Measurements from ENCODE around the gene PSME3IP1. TPM values are rescaled to one million over a fixed set of nuclear protein-coding genes. Genes with fewer than 3 reads are reported as not detected.

Gene PSME3IP1, protein sequence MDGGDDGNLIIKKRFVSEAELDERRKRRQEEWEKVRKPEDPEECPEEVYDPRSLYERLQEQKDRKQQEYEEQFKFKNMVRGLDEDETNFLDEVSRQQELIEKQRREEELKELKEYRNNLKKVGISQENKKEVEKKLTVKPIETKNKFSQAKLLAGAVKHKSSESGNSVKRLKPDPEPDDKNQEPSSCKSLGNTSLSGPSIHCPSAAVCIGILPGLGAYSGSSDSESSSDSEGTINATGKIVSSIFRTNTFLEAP
- 80.9 and 92.0 TPM in 2 replicates for polyA plus RNA-seq (2012; rRNA removed)
- 56.1 and 64.2 TPM in 2 replicates for polyA plus RNA-seq (2012; cell fraction: cytosol; rRNA removed)
- 162 and 164 TPM in 2 replicates for polyA plus RNA-seq (2012; cell fraction: nucleus; rRNA removed)

DNA sequence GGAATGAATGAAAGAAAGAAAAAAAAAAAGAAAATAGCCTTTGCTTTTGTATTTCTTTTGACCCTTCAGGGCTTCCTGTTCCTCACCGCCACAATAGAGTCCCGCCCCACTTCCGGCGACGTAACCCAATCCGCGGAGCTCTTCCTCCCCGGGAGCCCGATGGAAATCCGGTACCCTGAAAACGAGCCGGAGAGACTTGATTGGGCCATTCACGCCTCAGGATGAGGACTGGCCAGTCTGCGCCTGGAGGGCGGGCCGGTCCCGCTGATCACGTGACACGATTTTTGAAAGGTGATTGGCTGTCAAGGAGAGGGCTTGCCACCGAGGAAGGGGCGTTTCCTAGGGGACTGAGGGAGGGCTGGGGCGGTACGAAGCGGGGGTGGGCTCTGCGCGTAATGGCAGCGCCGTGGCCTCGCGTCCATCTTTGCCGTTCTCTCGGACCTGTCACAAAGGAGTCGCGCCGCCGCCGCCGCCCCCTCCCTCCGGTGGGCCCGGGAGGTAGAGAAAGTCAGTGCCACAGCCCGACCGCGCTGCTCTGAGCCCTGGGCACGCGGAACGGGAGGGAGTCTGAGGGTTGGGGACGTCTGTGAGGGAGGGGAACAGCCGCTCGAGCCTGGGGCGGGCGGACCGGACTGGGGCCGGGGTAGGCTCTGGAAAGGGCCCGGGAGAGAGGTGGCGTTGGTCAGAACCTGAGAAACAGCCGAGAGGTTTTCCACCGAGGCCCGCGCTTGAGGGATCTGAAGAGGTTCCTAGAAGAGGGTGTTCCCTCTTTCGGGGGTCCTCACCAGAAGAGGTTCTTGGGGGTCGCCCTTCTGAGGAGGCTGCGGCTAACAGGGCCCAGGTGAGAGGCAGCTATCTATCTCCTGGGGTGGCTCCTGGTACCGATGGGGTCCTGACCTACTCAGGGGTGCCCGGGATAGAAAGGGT is at the start of gene PSME3IP1, which contains the start of gene RSPRY1:
Gene PSME3IP1 (minus strand): TSS at position 95 of the 927 bp plus-strand sequence. CDS start 12,185 bp downstream, outside the sequence.
Gene RSPRY1 (plus strand): TSS at position 385 of the 927 bp plus-strand sequence. CDS start 18,330 bp downstream, outside the sequence.
- Histone ChIP-seq H4K20me1 (ENCODE audit: insufficient read depth) (no peaks in the 10 kb centered on the region), H3K27me3 (ENCODE audit: insufficient read depth) (no peaks in the 10 kb centered on the region), H3K9me3 (no peaks in the 10 kb centered on the region), H3K9me2 (no peaks in the 10 kb centered on the region), H3K4me1 (ENCODE audit: control insufficient read depth in 1 of 2, insufficient read depth in 2 of 2, low read depth in 1 of 2, low read length in 1 of 2) (peaks cover 5 to 16% of the 10 kb centered on the region in 2 experiments; a peak in 3 of 4 replicates), H3K79me2 (ENCODE audit: insufficient read depth) (peaks cover 96% of the 10 kb centered on the region), H3K36me3 (replicated peaks in 1 of 2; ENCODE audit: control insufficient read depth in 1 of 2, insufficient read depth in 2 of 2, low read length in 1 of 2) (peaks cover 0 to 10% of the 10 kb centered on the region in 2 experiments), H2AFZ (ENCODE audit: low read depth) (peak within 1 kb of the TSS; percentile 72), H3K4me3 (ENCODE audit: low read depth in 2 of 2, low read length in 1 of 2) (peak within 1 kb of the TSS; percentile 93 to 96), H3F3A (replicated peaks; ENCODE audit: insufficient read depth) (no peaks in the 10 kb centered on the region), H3K4me2 (peak within 1 kb of the TSS; percentile 89), H3K27ac (ENCODE audit: low read depth in 2 of 2, low read length in 1 of 2) (peak within 1 kb of the TSS; percentile 95 to 97), H3K9ac (peak within 1 kb of the TSS; percentile 98)
- peak; percentile 100 for DNase-seq
- WGBS (ENCODE audit: low lambda C conversion rate) = 2% methylated on average over 36 of the region's 64 CpGs
- POLR2A ChIA-PET = interaction anchor here (0.6 to 1.4 kb wide), 10 partner anchors 10 to 504 kb away, joined by 3 to 7 read pairs (median 4); partner anchors contain the start of genes ARL2BP and MT1X
- CTCF ChIA-PET = interaction anchor here (0.8 to 1.6 kb wide), 6 partner anchors 8 to 334 kb away, joined by 3 to 6 read pairs (median 4); no protein-coding TSS in a partner anchor
- TF ChIP-seq, protein P1, sequence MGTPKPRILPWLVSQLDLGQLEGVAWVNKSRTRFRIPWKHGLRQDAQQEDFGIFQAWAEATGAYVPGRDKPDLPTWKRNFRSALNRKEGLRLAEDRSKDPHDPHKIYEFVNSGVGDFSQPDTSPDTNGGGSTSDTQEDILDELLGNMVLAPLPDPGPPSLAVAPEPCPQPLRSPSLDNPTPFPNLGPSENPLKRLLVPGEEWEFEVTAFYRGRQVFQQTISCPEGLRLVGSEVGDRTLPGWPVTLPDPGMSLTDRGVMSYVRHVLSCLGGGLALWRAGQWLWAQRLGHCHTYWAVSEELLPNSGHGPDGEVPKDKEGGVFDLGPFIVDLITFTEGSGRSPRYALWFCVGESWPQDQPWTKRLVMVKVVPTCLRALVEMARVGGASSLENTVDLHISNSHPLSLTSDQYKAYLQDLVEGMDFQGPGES (IDR thresholded peaks at IDR 0.05; ENCODE audit: low read depth, low read length) = peak; percentile 55
- TF ChIP-seq NFIC (IDR thresholded peaks at IDR 0.05; ENCODE audit: borderline replicate concordance) (no peak), RCOR1 (IDR thresholded peaks at IDR 0.05; ENCODE audit: low read length) (no peak), SIN3A (IDR thresholded peaks at IDR 0.05; ENCODE audit: borderline replicate concordance, low read depth, low read length) (peak; percentile 47; the same call in 1 of the 2 replicates), EP300 (IDR thresholded peaks at IDR 0.05; ENCODE audit: borderline replicate concordance in 1 of 2, low read depth in 1 of 2, low read length in 1 of 2) (no peak), RFX5 (IDR thresholded peaks at IDR 0.05; ENCODE audit: low read length) (peak; percentile 73; the same call in 1 of the 2 replicates), MEF2A (IDR thresholded peaks at IDR 0.05; ENCODE audit: borderline replicate concordance, low read depth) (no peak), MXI1 (IDR thresholded peaks at IDR 0.05; ENCODE audit: low read depth, low read length) (peak; percentile 70; the same call in 1 of the 2 replicates), CHD2 (IDR thresholded peaks at IDR 0.05; ENCODE audit: low read length, partially characterized antibody) (peak; percentile 55), SMC3 (IDR thresholded peaks at IDR 0.05; ENCODE audit: low read depth, low read length) (no peak; the same call in 1 of the 2 replicates), JUND (IDR thresholded peaks at IDR 0.05) (no peak), NRF1 (IDR thresholded peaks at IDR 0.05; ENCODE audit: low read depth, low read length) (peak; percentile 28; the same call in 1 of the 2 replicates), ELF1 (IDR thresholded peaks at IDR 0.05) (peak; percentile 90), TAF1 (IDR thresholded peaks at IDR 0.05; ENCODE audit: borderline replicate concordance, low read depth, low read length) (peak; percentile 50; the same call in 1 of the 2 replicates), YY1 (IDR thresholded peaks at IDR 0.05; ENCODE audit: low read depth) (peak; percentile 87), POLR2AphosphoS5 (IDR thresholded peaks at IDR 0.05; ENCODE audit: low read depth, low read length) (peak; percentile 56; the same call in 1 of the 2 replicates), GABPA (IDR thresholded peaks at IDR 0.05; ENCODE audit: low read depth) (peak; percentile 91), RXRA (IDR thresholded peaks at IDR 0.05; ENCODE audit: borderline replicate concordance, low read depth) (no peak)
- TF ChIP-seq, protein P2, sequence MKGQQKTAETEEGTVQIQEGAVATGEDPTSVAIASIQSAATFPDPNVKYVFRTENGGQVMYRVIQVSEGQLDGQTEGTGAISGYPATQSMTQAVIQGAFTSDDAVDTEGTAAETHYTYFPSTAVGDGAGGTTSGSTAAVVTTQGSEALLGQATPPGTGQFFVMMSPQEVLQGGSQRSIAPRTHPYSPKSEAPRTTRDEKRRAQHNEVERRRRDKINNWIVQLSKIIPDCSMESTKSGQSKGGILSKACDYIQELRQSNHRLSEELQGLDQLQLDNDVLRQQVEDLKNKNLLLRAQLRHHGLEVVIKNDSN (IDR thresholded peaks at IDR 0.05; ENCODE audit: borderline replicate concordance, low read depth) = peak; percentile 96
- TF ChIP-seq, protein P3, sequence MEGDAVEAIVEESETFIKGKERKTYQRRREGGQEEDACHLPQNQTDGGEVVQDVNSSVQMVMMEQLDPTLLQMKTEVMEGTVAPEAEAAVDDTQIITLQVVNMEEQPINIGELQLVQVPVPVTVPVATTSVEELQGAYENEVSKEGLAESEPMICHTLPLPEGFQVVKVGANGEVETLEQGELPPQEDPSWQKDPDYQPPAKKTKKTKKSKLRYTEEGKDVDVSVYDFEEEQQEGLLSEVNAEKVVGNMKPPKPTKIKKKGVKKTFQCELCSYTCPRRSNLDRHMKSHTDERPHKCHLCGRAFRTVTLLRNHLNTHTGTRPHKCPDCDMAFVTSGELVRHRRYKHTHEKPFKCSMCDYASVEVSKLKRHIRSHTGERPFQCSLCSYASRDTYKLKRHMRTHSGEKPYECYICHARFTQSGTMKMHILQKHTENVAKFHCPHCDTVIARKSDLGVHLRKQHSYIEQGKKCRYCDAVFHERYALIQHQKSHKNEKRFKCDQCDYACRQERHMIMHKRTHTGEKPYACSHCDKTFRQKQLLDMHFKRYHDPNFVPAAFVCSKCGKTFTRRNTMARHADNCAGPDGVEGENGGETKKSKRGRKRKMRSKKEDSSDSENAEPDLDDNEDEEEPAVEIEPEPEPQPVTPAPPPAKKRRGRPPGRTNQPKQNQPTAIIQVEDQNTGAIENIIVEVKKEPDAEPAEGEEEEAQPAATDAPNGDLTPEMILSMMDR (IDR thresholded peaks at IDR 0.05) = no peak
- TF ChIP-seq, protein P4, sequence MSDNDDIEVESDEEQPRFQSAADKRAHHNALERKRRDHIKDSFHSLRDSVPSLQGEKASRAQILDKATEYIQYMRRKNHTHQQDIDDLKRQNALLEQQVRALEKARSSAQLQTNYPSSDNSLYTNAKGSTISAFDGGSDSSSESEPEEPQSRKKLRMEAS (IDR thresholded peaks at IDR 0.05; ENCODE audit: low read depth) = peak; percentile 56
- TF ChIP-seq, protein P5, sequence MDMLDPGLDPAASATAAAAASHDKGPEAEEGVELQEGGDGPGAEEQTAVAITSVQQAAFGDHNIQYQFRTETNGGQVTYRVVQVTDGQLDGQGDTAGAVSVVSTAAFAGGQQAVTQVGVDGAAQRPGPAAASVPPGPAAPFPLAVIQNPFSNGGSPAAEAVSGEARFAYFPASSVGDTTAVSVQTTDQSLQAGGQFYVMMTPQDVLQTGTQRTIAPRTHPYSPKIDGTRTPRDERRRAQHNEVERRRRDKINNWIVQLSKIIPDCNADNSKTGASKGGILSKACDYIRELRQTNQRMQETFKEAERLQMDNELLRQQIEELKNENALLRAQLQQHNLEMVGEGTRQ (IDR thresholded peaks at IDR 0.05; ENCODE audit: borderline replicate concordance, low read depth, low read length) = peak; percentile 79
- TF ChIP-seq, protein P6, sequence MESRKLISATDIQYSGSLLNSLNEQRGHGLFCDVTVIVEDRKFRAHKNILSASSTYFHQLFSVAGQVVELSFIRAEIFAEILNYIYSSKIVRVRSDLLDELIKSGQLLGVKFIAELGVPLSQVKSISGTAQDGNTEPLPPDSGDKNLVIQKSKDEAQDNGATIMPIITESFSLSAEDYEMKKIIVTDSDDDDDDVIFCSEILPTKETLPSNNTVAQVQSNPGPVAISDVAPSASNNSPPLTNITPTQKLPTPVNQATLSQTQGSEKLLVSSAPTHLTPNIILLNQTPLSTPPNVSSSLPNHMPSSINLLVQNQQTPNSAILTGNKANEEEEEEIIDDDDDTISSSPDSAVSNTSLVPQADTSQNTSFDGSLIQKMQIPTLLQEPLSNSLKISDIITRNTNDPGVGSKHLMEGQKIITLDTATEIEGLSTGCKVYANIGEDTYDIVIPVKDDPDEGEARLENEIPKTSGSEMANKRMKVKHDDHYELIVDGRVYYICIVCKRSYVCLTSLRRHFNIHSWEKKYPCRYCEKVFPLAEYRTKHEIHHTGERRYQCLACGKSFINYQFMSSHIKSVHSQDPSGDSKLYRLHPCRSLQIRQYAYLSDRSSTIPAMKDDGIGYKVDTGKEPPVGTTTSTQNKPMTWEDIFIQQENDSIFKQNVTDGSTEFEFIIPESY (IDR thresholded peaks at IDR 0.05; ENCODE audit: borderline replicate concordance, low read depth) = no peak
